GM18499 (cell line): ENCODE data around the gene ZNF474.

Experiments used
- ATAC-seq: cut with Tn5 transposase; IDR thresholded peaks from one replicate; pipeline ENCODE4 v1.9.1; 2021; ENCODE audit warnings: moderate number of reproducible peaks; ENCODE audit not compliant: insufficient read depth, unreplicated experiment

Gene ZNF474

GRCh38 chr5:122152266-122152900 is 23.0 kb downstream of the ZNF474 start:
- ATAC-seq, result no peak

- no peak for ATAC-seq
Measured at GRCh38 chr5:122153230-122153629, 23.9 kb downstream of the ZNF474 start.

GRCh38 chr5:122153774-122154173 is 24.4 kb downstream of the ZNF474 start:
- no peak for ATAC-seq

DNA sequence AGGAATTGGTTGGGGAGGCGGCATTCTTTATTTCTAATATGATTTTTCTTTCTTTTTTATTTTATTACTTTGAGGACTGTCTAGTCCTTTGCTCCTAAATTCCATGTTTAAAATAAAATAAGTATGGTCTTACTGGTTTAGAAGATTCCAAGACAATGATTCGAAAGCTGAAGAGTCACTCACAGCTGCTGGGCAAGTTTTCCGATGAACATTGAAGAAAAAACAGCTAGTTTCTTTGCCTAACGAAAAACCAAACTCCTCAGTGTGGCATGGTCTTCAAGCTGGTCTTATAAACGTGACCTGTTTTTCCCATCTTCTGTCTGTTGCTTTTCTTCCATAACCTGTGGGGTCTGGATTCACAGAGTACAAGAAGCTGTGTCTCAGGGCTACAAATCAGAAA is 25.1 kb downstream of the ZNF474 start:
- no peak for ATAC-seq

DNA sequence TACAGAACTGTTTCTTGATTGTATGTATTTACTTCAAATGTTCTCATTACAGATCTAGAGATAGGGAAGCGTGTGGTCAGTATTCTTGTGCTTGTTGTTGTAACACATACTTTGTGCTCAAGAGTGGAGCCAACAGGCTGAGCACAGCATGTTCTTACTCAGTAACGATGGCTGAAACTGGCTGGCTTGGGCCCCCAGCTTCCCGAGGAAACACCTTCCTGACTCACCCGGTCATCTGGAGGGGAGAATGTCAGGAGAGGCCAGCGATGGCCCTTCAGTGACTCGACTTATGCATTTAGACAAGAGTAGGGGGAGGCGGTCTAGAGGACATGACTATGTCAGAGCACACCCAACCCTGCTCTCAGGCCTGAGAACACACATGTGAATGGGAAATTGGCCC is 25.6 kb downstream of the ZNF474 start:
- no peak for ATAC-seq

DNA sequence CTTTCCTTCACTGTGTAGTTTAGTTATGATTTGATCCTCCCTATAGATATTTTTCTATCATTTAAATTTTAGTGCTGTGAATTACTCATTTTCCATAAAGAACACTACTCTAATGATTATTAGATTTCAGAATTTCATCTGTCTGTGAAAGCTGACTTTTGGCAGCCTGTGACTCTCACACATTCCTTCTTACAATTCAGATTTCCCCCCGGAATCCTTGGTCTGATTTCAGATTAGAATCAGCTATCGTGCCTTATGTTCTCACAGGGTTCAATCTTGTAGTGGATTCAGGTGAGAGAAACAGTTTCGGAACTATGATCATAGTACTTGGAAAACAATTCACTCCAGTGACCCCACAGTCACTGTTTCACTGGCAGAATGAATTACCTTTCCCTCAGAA is 26.2 kb downstream of the ZNF474 start:
- ATAC-seq, result no peak

GRCh38 chr5:122156724-122157325 is 27.5 kb downstream of the ZNF474 start:
- ATAC-seq, result no peak

GRCh38 chr5:122162100-122162638 is 32.8 kb downstream of the ZNF474 start:
- ATAC-seq, result no peak

- no peak for ATAC-seq
Measured at GRCh38 chr5:122163121-122164069, 34.0 kb downstream of the ZNF474 start.

- ATAC-seq, result no peak
Measured at GRCh38 chr5:122164070-122164435, 34.7 kb downstream of the ZNF474 start.

DNA sequence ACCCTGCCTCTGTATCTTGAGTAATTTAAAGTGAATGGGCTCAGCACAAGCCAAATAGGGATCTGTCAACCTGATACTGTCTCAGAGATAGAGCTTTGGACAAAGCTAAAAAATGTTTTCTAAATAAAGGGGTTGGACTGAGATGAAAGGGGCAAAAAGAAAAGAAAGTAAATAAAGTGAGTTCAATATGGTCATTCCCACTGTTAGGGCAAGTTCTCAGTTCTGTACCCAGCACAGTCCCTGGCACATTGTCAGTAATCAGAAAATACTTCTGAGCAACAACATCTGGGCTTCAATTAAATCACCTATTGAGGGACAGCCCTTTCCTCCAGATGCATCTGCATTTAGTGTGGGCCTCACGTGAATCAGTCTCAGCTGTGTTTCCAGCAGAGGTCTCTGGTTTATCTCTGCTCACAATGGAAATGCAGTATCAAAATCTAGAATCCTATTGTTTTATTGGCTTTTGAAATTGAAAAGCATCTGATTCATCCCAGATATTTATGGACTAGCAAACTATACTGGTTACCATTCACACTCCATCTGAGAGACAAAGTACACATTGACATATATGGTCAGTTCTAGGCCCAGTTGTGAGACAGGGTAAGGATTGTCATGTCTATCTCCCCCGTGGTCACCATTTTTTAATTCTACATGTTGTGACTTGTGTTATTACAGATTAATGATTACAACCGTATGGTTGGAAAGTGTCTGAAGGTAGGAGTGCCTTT is 35.6 kb downstream of the ZNF474 start:
- no peak for ATAC-seq

DNA sequence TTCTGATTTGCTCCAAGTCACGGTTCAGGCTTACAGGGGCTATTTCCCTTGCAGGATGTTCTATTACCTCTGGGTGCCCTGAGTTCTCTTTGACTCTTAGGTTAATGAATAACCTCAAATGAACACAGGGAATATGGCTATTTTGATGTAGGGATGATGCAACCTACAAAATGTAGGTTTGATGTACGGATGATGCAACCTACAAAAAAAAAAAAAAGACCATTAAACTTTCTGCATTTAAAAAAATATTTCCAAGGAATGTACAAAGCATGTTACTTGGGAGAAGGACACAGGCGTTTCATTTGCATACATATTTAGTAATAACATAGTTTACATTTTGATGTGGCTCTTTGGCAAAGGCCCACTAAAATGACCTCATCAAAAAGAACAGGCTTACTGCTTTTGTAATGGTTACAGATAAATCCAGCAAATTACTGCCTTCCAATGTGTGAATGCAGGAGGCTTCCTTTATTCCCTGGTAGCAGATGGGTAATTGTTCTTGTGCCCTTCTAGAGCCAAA is 36.3 kb downstream of the ZNF474 start:
- ATAC-seq, result no peak

DNA sequence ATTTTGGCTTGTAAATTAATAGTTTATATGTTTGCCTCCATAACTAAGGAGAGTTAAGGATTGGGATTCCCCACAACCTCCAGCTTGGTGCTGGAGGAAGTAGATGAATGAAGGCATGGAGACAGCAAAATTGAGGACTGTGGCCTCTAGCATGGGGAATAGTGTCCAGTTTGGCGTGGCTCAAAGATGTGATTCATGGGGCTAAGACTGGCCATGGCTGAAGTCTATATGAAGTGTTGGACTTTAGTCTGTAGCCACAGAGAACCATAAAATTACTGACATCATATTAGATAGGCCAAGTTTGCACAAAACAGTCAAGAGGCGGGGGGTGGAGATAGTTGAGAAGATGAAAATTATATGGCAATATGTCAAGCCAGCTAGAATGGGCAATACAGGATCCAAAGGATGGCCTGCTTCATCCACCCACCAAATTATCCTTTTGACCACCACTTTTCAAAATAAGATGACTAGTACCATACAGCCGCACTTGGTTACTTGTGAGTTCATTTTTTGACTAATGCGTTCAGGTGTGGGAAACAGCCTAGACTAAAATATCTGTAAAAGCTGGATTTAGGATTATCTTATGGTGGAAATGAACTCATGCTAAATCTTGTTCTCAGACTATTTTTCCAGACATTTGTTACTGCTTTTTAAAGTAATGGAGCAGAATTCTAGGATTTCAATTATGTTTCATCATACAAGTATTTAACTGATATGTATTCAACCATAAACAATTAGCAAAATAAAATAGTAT is 40.2 kb downstream of the ZNF474 start:
- ATAC-seq, result no peak

GRCh38 chr5:122170620-122171019 is 41.3 kb downstream of the ZNF474 start:
- ATAC-seq, result no peak

- no peak for ATAC-seq
Measured at GRCh38 chr5:122172207-122172606, 42.9 kb downstream of the ZNF474 start.

DNA sequence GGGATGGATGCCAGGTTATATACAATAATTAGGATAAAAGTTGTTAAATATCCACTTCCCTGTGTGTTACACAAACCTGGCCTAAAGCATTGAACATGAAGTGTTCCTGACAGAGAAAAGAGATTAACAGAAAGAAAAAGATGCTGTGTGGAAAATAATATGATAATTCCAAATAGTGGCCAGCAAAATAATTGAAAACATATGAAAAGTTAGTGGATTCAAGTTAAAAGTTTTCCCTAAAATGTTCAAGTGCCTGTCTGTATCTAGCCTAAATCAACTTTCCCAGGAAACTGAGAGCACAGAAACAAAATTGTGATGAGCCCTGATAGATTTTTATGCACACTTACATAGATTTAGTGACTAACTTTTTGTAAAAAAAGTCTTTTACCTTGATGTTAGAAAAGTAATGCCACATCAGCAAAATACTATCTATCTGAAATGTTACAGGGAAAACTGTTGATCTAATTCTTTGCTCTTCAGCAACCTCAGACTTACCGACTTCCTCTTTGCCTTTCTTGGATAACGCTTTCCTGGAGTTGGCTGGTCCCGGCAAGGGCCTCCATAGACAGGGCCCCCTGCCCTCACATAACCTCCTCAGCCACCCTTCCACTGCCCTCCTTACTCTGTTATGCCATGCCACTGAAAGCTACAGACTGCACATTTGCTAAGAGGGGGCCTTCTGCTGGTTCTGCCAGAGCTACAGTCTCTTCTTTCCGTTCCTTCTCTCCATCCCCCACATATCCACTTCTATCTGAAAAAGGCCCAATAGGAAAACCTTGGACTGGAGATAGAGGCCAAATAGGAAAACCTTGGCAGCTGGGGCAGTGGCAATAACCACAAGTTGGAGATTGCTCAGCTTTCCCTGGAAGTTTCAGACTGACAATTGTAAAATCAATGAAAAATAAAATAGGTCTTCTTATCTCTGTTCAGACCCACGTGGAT is 44.4 kb downstream of the ZNF474 start:
- no peak for ATAC-seq

DNA sequence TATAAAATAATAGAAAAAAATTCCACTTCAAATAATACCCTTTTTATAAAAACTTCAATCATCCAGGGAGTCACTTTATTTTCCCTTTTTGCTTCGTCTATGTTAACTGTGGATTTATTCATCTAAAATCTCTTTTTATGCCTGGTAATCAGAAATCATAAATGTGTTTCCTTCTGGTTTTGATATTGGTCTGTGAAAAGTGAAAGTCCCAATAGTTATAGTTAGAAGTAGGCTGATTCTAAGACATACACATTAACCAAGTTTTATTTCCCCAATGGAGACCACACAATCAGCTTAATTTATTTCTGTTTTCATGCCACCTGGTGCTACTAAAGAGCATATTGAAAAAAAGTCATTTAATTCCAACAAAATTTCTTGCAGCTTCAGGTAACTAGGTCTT is 45.7 kb downstream of the ZNF474 start:
- ATAC-seq, result no peak

DNA sequence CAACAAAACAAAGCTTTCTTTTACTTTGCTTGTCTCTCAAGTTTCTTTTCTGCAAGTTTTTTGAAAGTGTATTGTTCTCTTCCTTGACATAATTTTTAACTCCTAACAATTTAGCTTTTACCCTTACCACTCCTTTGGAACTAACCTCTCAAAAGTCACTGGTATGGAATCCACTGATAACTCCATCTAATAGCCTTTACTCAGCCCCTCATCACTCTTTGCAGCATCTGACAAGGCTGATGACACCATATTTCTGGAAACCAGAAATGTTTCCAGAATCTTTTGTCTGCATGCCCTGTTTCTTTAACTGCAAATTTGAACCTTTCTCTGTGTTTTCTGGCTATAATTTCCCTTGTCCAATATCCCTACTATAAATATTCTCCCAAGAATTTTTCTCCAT is 46.5 kb downstream of the ZNF474 start:
- ATAC-seq, result no peak
